KMS-11 (cell line): ENCODE measurements around the gene WTAP.

Source experiments
- H2AFZ ChIP-seq: fragments of 200-600 bp; sonication (generic); 2 replicates; pipeline ENCODE4 v1.6.1; 2016; ENCODE audit warnings: antibody characterized with exemption, mixed run types, low read depth
- H3K27ac ChIP-seq: fragments of 200-600 bp; sonication (generic); 2 replicates; pipeline ENCODE4 v1.6.1; 2016; ENCODE audit warnings: mild to moderate bottlenecking, mixed run types
- H3K27me3 ChIP-seq: fragments of 200-600 bp; sonication (generic); 2 replicates; pipeline ENCODE4 v1.6.1; 2017; ENCODE audit warnings: mild to moderate bottlenecking, low read depth, mixed run types, moderate library complexity; ENCODE audit not compliant: insufficient read depth
- H3K36me3 ChIP-seq: fragments of 200-600 bp; sonication (generic); 2 replicates; pipeline ENCODE4 v1.6.1; 2017; ENCODE audit warnings: mild to moderate bottlenecking, mixed run types; ENCODE audit not compliant: insufficient read depth
- H3K4me1 ChIP-seq: fragments of 200-600 bp; sonication (generic); 2 replicates; pipeline ENCODE4 v1.6.1; 2016; ENCODE audit warnings: mild to moderate bottlenecking, low read depth, mixed run types; ENCODE audit not compliant: poor library complexity, severe bottlenecking
- H3K4me2 ChIP-seq: fragments of 200-600 bp; sonication (generic); 2 replicates; pipeline ENCODE4 v1.7.0; 2016; ENCODE audit warnings: mild to moderate bottlenecking, mixed run types
- H3K4me3 ChIP-seq: fragments of 200-600 bp; sonication (generic); IDR thresholded peaks from 2 replicates; pipeline ENCODE4 v1.6.1; 2017; ENCODE audit warnings: low read depth, low read length, mixed read lengths; ENCODE audit not compliant: insufficient read depth
- H3K79me2 ChIP-seq: fragments of 200-600 bp; sonication (generic); 2 replicates; pipeline ENCODE4 v1.6.1; 2016; ENCODE audit warnings: low read depth, mixed run types; ENCODE audit not compliant: insufficient read depth
- H3K9ac ChIP-seq: fragments of 200-600 bp; sonication (generic); 2 replicates; pipeline ENCODE4 v1.6.1; 2016; ENCODE audit warnings: mild to moderate bottlenecking, mixed run types
- H4K20me1 ChIP-seq: fragments of 200-600 bp; sonication (generic); 2 replicates; pipeline ENCODE4 v1.6.1; 2016; ENCODE audit warnings: mild to moderate bottlenecking, mixed run types; ENCODE audit not compliant: insufficient read depth
- CTCF ChIP-seq: fragments of 200-600 bp; sonication (generic); conservative IDR thresholded peaks from 2 replicates; pipeline ENCODE4 v1.6.1; 2017; ENCODE audit warnings: low read depth, mild to moderate bottlenecking, antibody characterized with exemption, low read length, moderate library complexity, mixed read lengths

WTAP gene

GRCh38 chr6:159684013-159684304 is 43.3 kb upstream of the WTAP start:
- Histone ChIP-seq H3K4me1 (peaks cover 25% of the 10 kb centered on the region), H3K27me3 (no peaks in the 10 kb centered on the region), H3K27ac (no peak overlapping the region), H4K20me1 (no peaks in the 10 kb centered on the region), H3K79me2 (peaks cover 14% of the 10 kb centered on the region; the same call in 1 of the 2 replicates), H3K36me3 (no peaks in the 10 kb centered on the region), H3K4me2 (no peak overlapping the region), H3K9ac (no peak overlapping the region), H3K4me3 (no peak overlapping the region), H2AFZ (no peak overlapping the region)
- TF ChIP-seq CTCF = no peak

- no peak overlapping the region for H3K9ac ChIP-seq
- peaks cover 34% of the 10 kb centered on the region; the same call in 1 of the 2 replicates for H3K79me2 ChIP-seq
- H4K20me1 ChIP-seq = no peaks in the 10 kb centered on the region
- no peak overlapping the region for H2AFZ ChIP-seq
- no peaks in the 10 kb centered on the region for H3K27me3 ChIP-seq
- peaks cover 23% of the 10 kb centered on the region for H3K4me1 ChIP-seq
- no peak overlapping the region for H3K4me3 ChIP-seq
- H3K4me2 ChIP-seq = no peak overlapping the region
- no peak for TF ChIP-seq CTCF
- no peak overlapping the region for H3K27ac ChIP-seq
- no peaks in the 10 kb centered on the region for H3K36me3 ChIP-seq
Observed at GRCh38 chr6:159686040-159686439, 41.3 kb upstream of the WTAP start.

- no peak overlapping the region for H2AFZ ChIP-seq
- no peak overlapping the region for H3K4me3 ChIP-seq
- H3K9ac ChIP-seq = no peak overlapping the region
- no peaks in the 10 kb centered on the region for H4K20me1 ChIP-seq
- TF ChIP-seq CTCF = no peak
- no peak overlapping the region for H3K4me2 ChIP-seq
- H3K27me3 ChIP-seq = no peaks in the 10 kb centered on the region
- H3K4me1 ChIP-seq = peaks cover 27% of the 10 kb centered on the region
- peaks cover 41% of the 10 kb centered on the region; the same call in 1 of the 2 replicates for H3K79me2 ChIP-seq
- H3K27ac ChIP-seq = no peak overlapping the region
- no peaks in the 10 kb centered on the region for H3K36me3 ChIP-seq
Observed at GRCh38 chr6:159686703-159687102, 40.6 kb upstream of the WTAP start.

- no peak for TF ChIP-seq CTCF
- Histone ChIP-seq H3K4me2 (no peak overlapping the region), H2AFZ (no peak overlapping the region), H3K27me3 (no peaks in the 10 kb centered on the region), H3K36me3 (no peaks in the 10 kb centered on the region), H3K4me3 (no peak overlapping the region), H3K27ac (no peak overlapping the region), H3K79me2 (peaks cover 47% of the 10 kb centered on the region; the same call in 1 of the 2 replicates), H3K4me1 (peaks cover 24% of the 10 kb centered on the region), H3K9ac (no peak overlapping the region), H4K20me1 (no peaks in the 10 kb centered on the region)
Observed at GRCh38 chr6:159687341-159687740, 40.0 kb upstream of the WTAP start.
